ENCODE results near the gene ASZ1. TPM values are rescaled to one million over a fixed set of nuclear protein-coding genes. Genes with fewer than 3 reads are reported as not detected.

ASZ1 gene
- total and polyA plus RNA-seq, 2 of the 4 experiments (the other 2 are of a cell fraction) = not detected

DNA sequence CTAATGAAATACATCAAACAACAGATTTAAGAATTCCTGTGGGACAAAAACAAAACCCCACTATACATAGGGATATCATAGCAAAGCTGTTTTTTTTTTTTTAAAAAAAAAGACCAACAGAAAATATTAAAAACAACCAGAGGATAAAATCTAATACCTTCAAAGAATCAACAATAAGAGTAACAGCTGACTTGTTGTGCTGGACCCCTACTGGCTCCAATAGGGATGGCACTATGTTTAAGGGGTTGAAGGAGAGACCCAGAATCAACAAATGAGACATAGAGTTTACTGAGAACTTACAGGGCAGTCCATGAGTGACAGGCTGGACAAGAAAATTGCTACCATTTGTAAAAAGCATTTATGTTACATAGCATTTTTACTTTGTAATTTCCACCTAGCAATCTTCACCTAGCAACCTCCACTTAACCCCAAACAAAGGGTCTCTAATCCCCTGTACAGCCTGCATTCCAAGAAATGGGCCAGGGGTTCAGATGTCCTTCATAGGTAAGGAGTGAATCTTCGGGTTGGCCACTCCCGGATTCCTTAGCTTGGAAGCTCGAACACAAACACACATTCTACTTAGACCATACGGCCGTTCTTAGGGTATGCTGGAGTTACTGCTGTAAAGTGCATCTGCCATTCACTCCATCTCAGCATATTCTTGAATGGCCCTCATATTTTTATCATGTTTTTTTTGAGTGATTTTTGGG, 25.8 kb downstream of the ASZ1 start:
- Histone ChIP-seq H3K4ac (ENCODE audit: low read depth, low read length) (no peak overlapping the region), H3K4me2 (ENCODE audit: low read depth, low read length) (no peak overlapping the region), H3K23ac (ENCODE audit: low read depth, low read length) (no peak overlapping the region), H3K9me1 (ENCODE audit: insufficient read depth, low read length) (no peaks in the 10 kb centered on the region; the same call in 1 of the 2 replicates), H3K79me1 (ENCODE audit: low read depth in 1 of 2, low read length in 2 of 2) (no peaks in the 10 kb centered on the region), H2BK20ac (ENCODE audit: low read depth, low read length) (0 out of 2 replicates have a peak overlapping the region, but pooled peaks have one; percentile 51), H4K91ac (ENCODE audit: insufficient read depth, low read depth, low read length) (peak overlapping the region; percentile 22; the same call in 1 of the 2 replicates), H3K27ac (ENCODE audit: insufficient read depth, low read length) (no peak overlapping the region), H4K20me1 (ENCODE audit: insufficient read depth, low read length) (no peaks in the 10 kb centered on the region), H2BK15ac (ENCODE audit: low read depth, low read length) (no peak overlapping the region), H4K5ac (ENCODE audit: low read depth, low read length) (no peak overlapping the region), H3K9me3 (ENCODE audit: control insufficient read depth, insufficient read depth, low read length) (no peaks in the 10 kb centered on the region), H2AFZ (replicated peaks; ENCODE audit: low read length, poor library complexity) (no peak overlapping the region), H3K9ac (ENCODE audit: low read depth, low read length) (no peak overlapping the region), H4K8ac (ENCODE audit: low read depth in 2 of 2, low read length in 2 of 2) (no peak overlapping the region; a peak in 1 of 4 replicates), H2AK9ac (replicated peaks; ENCODE audit: low read depth, low read length, poor library complexity) (no peak overlapping the region), H3K4me3 (ENCODE audit: insufficient read depth, low read depth, low read length) (no peak overlapping the region), H3K14ac (replicated peaks; ENCODE audit: low read depth, low read length) (no peak overlapping the region), H2BK120ac (ENCODE audit: low read depth, low read length) (peak overlapping the region; percentile 24), H3K27me3 (ENCODE audit: control insufficient read depth, insufficient read depth, low read length) (no peaks in the 10 kb centered on the region), H3K4me1 (ENCODE audit: control insufficient read depth, insufficient read depth, low read length) (peaks cover 2% of the 10 kb centered on the region; the same call in 1 of the 2 replicates), H3K18ac (ENCODE audit: low read depth, low read length) (peak overlapping the region; percentile 36; the same call in 1 of the 2 replicates), H2AK5ac (ENCODE audit: low read depth, low read length) (peak overlapping the region; percentile 27; the same call in 1 of the 2 replicates), H3K56ac (ENCODE audit: extremely low read depth, insufficient read depth, low read length) (no peak overlapping the region), H2BK5ac (ENCODE audit: low read depth, low read length, poor library complexity, severe bottlenecking) (no peak overlapping the region), H3K36me3 (ENCODE audit: control insufficient read depth, insufficient read depth, low read length) (no peaks in the 10 kb centered on the region)
- no TSS peak for BruUV-seq (replicated peaks)
- TF ChIP-seq FOS (IDR thresholded peaks at IDR 0.05; ENCODE audit: low read depth, low read length) (no peak), SMC3 (IDR thresholded peaks at IDR 0.05; ENCODE audit: low read depth, low read length) (no peak), BHLHE40 (IDR thresholded peaks at IDR 0.05; ENCODE audit: low read depth, low read length) (no peak)
- TF ChIP-seq, protein P1, sequence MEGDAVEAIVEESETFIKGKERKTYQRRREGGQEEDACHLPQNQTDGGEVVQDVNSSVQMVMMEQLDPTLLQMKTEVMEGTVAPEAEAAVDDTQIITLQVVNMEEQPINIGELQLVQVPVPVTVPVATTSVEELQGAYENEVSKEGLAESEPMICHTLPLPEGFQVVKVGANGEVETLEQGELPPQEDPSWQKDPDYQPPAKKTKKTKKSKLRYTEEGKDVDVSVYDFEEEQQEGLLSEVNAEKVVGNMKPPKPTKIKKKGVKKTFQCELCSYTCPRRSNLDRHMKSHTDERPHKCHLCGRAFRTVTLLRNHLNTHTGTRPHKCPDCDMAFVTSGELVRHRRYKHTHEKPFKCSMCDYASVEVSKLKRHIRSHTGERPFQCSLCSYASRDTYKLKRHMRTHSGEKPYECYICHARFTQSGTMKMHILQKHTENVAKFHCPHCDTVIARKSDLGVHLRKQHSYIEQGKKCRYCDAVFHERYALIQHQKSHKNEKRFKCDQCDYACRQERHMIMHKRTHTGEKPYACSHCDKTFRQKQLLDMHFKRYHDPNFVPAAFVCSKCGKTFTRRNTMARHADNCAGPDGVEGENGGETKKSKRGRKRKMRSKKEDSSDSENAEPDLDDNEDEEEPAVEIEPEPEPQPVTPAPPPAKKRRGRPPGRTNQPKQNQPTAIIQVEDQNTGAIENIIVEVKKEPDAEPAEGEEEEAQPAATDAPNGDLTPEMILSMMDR (conservative IDR thresholded peaks at IDR 0.05; ENCODE audit: low read depth, low read length) = peak; percentile 33; the same call in 1 of the 2 replicates
- dilution Hi-C loops (cut with HindIII; ENCODE audit: low sequenced_read_pairs, unreplicated experiment) = no loop called here
- ChIA-PET CTCF (interaction anchor here (0.6 to 1.3 kb wide), 4 partner anchors 234 to 349 kb away, joined by 3 to 5 read pairs (median 4); no protein-coding TSS in a partner anchor), POLR2A (ENCODE audit: unreplicated experiment) (interaction anchor here (0.6 kb wide), 1 partner anchor 314 kb away, joined by 3 read pairs; no protein-coding TSS in a partner anchor)
- intact Hi-C loops (cut with micrococcal nuclease) = loop anchor here (2.0 kb wide), 1 partner anchor 273 kb away; no protein-coding TSS in a partner anchor
- in situ Hi-C loops (cut with MboI; ENCODE audit: low sequenced_read_pairs) = no loop called here
- DNase-seq (peak; percentile 18), ATAC-seq (ENCODE audit: low read depth) (peak; percentile 40; the same call in 1 of the 2 replicates)
- WGBS, 2 experiments (ENCODE audit: extremely low coverage in 2 of 2, insufficient read length in 1 of 2) = no CpG with 5 or more reads among the region's 5 CpGs
